CD4-positive, alpha-beta T cell treated with Interleukin-6 for 4 hours (primary cell): ENCODE measurements around the gene SAXO1.

Experiments used
- DNase-seq: peaks from one replicate; pipeline ENCODE4 v3.0.0-alpha.2; 2020; ENCODE audit warnings: mixed read lengths

Gene SAXO1

GRCh38 chr9:18909140-18910018 is 123.6 kb downstream of the SAXO1 start:
- DNase-seq = no peak

- no peak for DNase-seq
Measured at GRCh38 chr9:18907927-18908625, 124.9 kb downstream of the SAXO1 start.

GRCh38 chr9:18906656-18907395 is 126.2 kb downstream of the SAXO1 start:
- no peak for DNase-seq

GRCh38 chr9:18905883-18906629 is 127.0 kb downstream of the SAXO1 start:
- DNase-seq = no peak

GRCh38 chr9:18905028-18905882 is 127.8 kb downstream of the SAXO1 start:
- no peak for DNase-seq

GRCh38 chr9:18903450-18903849 is 129.6 kb downstream of the SAXO1 start:
- no peak for DNase-seq

GRCh38 chr9:18896531-18897179 is 136.4 kb downstream of the SAXO1 start:
- no peak for DNase-seq

- DNase-seq = no peak
Measured at GRCh38 chr9:18896004-18896403, 137.0 kb downstream of the SAXO1 start.

GRCh38 chr9:18893491-18893890 is 139.5 kb downstream of the SAXO1 start:
- DNase-seq = no peak

GRCh38 chr9:18893046-18893445 is 140.0 kb downstream of the SAXO1 start:
- DNase-seq = no peak

- DNase-seq = no peak
Measured at GRCh38 chr9:18891946-18892670, 140.9 kb downstream of the SAXO1 start.

GRCh38 chr9:18890372-18890771 is 142.6 kb downstream of the SAXO1 start:
- no peak for DNase-seq

GRCh38 chr9:18889550-18889949 is 143.5 kb downstream of the SAXO1 start:
- no peak for DNase-seq

- no peak for DNase-seq
Measured at GRCh38 chr9:18888290-18888689, 144.7 kb downstream of the SAXO1 start.

GRCh38 chr9:18887546-18887945 is 145.5 kb downstream of the SAXO1 start:
- no peak for DNase-seq

GRCh38 chr9:18881758-18882157 is 151.3 kb downstream of the SAXO1 start:
- DNase-seq = no peak

GRCh38 chr9:18877984-18878383 is 155.0 kb downstream of the SAXO1 start:
- DNase-seq = no peak
